SU-DHL-6 (cell line): ENCODE measurements around the gene PGF.

Experiments
- CTCF ChIP-seq: fragments of 200-600 bp; sonication (generic); IDR thresholded peaks from one replicate; pipeline ENCODE4 v1.5.1; 2017; ENCODE audit warnings: antibody characterized with exemption, mild to moderate bottlenecking, low read length, moderate library complexity; ENCODE audit not compliant: insufficient read depth, poor library complexity, severe bottlenecking
- EZH2phosphoT487 ChIP-seq: fragments of 200-600 bp; sonication (generic), shearing (Covaris generic); conservative IDR thresholded peaks from 2 replicates; pipeline ENCODE4 v1.6.1; 2018; ENCODE audit warnings: mild to moderate bottlenecking, antibody characterized with exemption, low read length, moderate library complexity, mixed read lengths

- TF ChIP-seq CTCF (no peak), EZH2phosphoT487 (no peak)
Observed at GRCh38 chr14:74913393-74913910, 41.9 kb downstream of the PGF start.
